GM18873 (cell line): Measurements from ENCODE around the gene FKBP1B.
"Not testable (repeated sequence)": the region's sequence is repeated elsewhere in the genome, so short reads cannot be mapped to it uniquely, and the experiment has no call there.

Source experiments
- ATAC-seq: cut with Tn5 transposase; IDR thresholded peaks from one replicate; pipeline ENCODE4 v1.9.1; 2021; ENCODE audit warnings: mild to moderate bottlenecking, moderate library complexity, moderate number of reproducible peaks; ENCODE audit not compliant: unreplicated experiment, low FRiP score

The FKBP1B gene

GRCh38 chr2:24095171-24095677 lies 45.7 kb downstream of the FKBP1B start:
- ATAC-seq: not testable (repeated sequence)

- ATAC-seq: not testable (repeated sequence)
Observed at GRCh38 chr2:24100732-24101131, 51.2 kb downstream of the FKBP1B start.

- no peak for ATAC-seq
Observed at GRCh38 chr2:24101992-24102391, 52.5 kb downstream of the FKBP1B start.

- no peak for ATAC-seq
Observed at GRCh38 chr2:24102677-24103076, 53.1 kb downstream of the FKBP1B start.

- ATAC-seq: no peak
Observed at GRCh38 chr2:24104110-24104650, 54.6 kb downstream of the FKBP1B start.

- no peak for ATAC-seq
Observed at GRCh38 chr2:24104906-24105305, 55.4 kb downstream of the FKBP1B start.

- no peak for ATAC-seq
Observed at GRCh38 chr2:24105816-24106215, 56.3 kb downstream of the FKBP1B start.

GRCh38 chr2:24106786-24107185 lies 57.2 kb downstream of the FKBP1B start:
- no peak for ATAC-seq

GRCh38 chr2:24107336-24107735 lies 57.8 kb downstream of the FKBP1B start:
- no peak for ATAC-seq

- ATAC-seq: not testable (repeated sequence)
Observed at GRCh38 chr2:24109431-24109830, 59.9 kb downstream of the FKBP1B start.

GRCh38 chr2:24110660-24111303 lies 61.2 kb downstream of the FKBP1B start:
- ATAC-seq: no peak

- ATAC-seq: no peak
Observed at GRCh38 chr2:24111407-24111901, 61.9 kb downstream of the FKBP1B start.
